HEK293 (cell line): Measurements from ENCODE around the gene TEX14.
A peak's percentile ranks its signal among the peaks of the same experiment; 100 is the strongest.

Experiments used
- CTCF ChIA-PET: fragments of 350-600 bp; formaldehyde crosslinking; extraction: SDS; loops from one replicate; lab custom pipeline; 2021; ENCODE audit warnings: antibody characterized with exemption; lab: Yijun Ruan, JAX
- POLR2A ChIA-PET: fragments of 300-600 bp; formaldehyde crosslinking; extraction: SDS; loops from one replicate; lab custom pipeline; 2020; ENCODE audit warnings: antibody characterized with exemption, inconsistent platforms; lab: Yijun Ruan, JAX
- H3K27ac ChIP-seq: fragments of 200-500 bp; sonication (Bioruptor generic); 2 replicates; pipeline ENCODE4 v1.5.1; 2014; ENCODE audit warnings: low read depth, low read length, control low read depth, inconsistent platforms; ENCODE audit errors: extremely low read depth
- H3K36me3 ChIP-seq, 2 experiments: fragments of 200-500 bp in 1 of 2; sonication (Bioruptor generic) in 1 of 2; 1 replicate in 1 of 2; 2 replicates in 1 of 2; pipeline ENCODE4 v1.5.1; 2014 to 2017; ENCODE audit warnings: inconsistent platforms in 2 of 2, low read length in 2 of 2; ENCODE audit not compliant: control insufficient read depth in 2 of 2, insufficient read depth in 1 of 2
- H3K4me1 ChIP-seq: fragments of 200-500 bp; sonication (Bioruptor generic); 2 replicates; pipeline ENCODE4 v1.5.1; 2014; ENCODE audit warnings: mild to moderate bottlenecking, low read length, inconsistent platforms; ENCODE audit not compliant: control insufficient read depth, insufficient read depth
- H3K4me3 ChIP-seq: 2 replicates; pipeline ENCODE4 v1.5.1; 2011; ENCODE audit warnings: low read depth, mild to moderate bottlenecking, control low read depth, low read length, moderate library complexity
- H3K9me3 ChIP-seq: fragments of 200-500 bp; sonication (Bioruptor generic); 2 replicates; pipeline ENCODE4 v1.5.1; 2014; ENCODE audit warnings: low read depth, low read length, inconsistent platforms; ENCODE audit not compliant: control insufficient read depth, insufficient read depth
- BCL11A ChIP-seq: fragments of 450-650 bp; formaldehyde crosslinking; IDR thresholded peaks from 2 replicates; pipeline ENCODE4 v1.5.1; 2016; ENCODE audit warnings: low read depth, missing biosample characterization, missing genetic modification characterization
- CTCF ChIP-seq: fragments of 450-650 bp; formaldehyde crosslinking; IDR thresholded peaks from 2 replicates; pipeline ENCODE4 v1.5.1; 2016; ENCODE audit warnings: missing biosample characterization, missing genetic modification characterization
- EGR2 ChIP-seq: fragments of 450-650 bp; formaldehyde crosslinking; IDR thresholded peaks from 2 replicates; pipeline ENCODE4 v1.5.1; 2016; ENCODE audit warnings: low read depth, missing biosample characterization, missing genetic modification characterization
- KLF1 ChIP-seq: fragments of 450-650 bp; formaldehyde crosslinking; IDR thresholded peaks from 2 replicates; pipeline ENCODE4 v1.5.1; 2016; ENCODE audit warnings: missing biosample characterization, missing genetic modification characterization
- KLF9 ChIP-seq: fragments of 450-650 bp; formaldehyde crosslinking; IDR thresholded peaks from 2 replicates; pipeline ENCODE4 v1.5.1; 2016; ENCODE audit warnings: missing biosample characterization, missing genetic modification characterization, low read depth
- PRDM10 ChIP-seq: fragments of 450-650 bp; formaldehyde crosslinking; IDR thresholded peaks from 2 replicates; pipeline ENCODE4 v1.5.1; 2016; ENCODE audit warnings: missing biosample characterization, missing genetic modification characterization
- PRDM4 ChIP-seq: fragments of 450-650 bp; formaldehyde crosslinking; IDR thresholded peaks from 2 replicates; pipeline ENCODE4 v1.5.1; 2017; ENCODE audit warnings: missing biosample characterization, missing genetic modification characterization
- ZBTB17 ChIP-seq: fragments of 450-650 bp; formaldehyde crosslinking; IDR thresholded peaks from 2 replicates; pipeline ENCODE4 v1.5.1; 2016; ENCODE audit warnings: missing biosample characterization, missing genetic modification characterization
- ZBTB20 ChIP-seq: fragments of 450-650 bp; formaldehyde crosslinking; IDR thresholded peaks from 2 replicates; pipeline ENCODE4 v1.5.1; 2016; ENCODE audit warnings: missing biosample characterization, missing genetic modification characterization
- ZFHX2 ChIP-seq: fragments of 450-650 bp; formaldehyde crosslinking; conservative IDR thresholded peaks from 2 replicates; pipeline ENCODE4 v1.5.1; 2016; ENCODE audit warnings: missing biosample characterization, missing genetic modification characterization
- ZNF132 ChIP-seq: fragments of 450-650 bp; formaldehyde crosslinking; IDR thresholded peaks from 2 replicates; pipeline ENCODE4 v1.5.1; 2017; ENCODE audit warnings: missing biosample characterization, missing genetic modification characterization, borderline replicate concordance
- ZNF155 ChIP-seq: fragments of 450-650 bp; formaldehyde crosslinking; IDR thresholded peaks from 2 replicates; pipeline ENCODE4 v1.5.1; 2016; ENCODE audit warnings: missing biosample characterization, missing genetic modification characterization
- ZNF184 ChIP-seq: fragments of 450-650 bp; IDR thresholded peaks from 2 replicates; pipeline ENCODE4 v1.5.1; 2018; ENCODE audit warnings: missing biosample characterization, mild to moderate bottlenecking, missing genetic modification characterization
- ZNF24 ChIP-seq: fragments of 450-650 bp; formaldehyde crosslinking; IDR thresholded peaks from 2 replicates; pipeline ENCODE4 v1.5.1; 2016; ENCODE audit warnings: missing biosample characterization, missing genetic modification characterization
- ZNF324 ChIP-seq: fragments of 450-650 bp; formaldehyde crosslinking; IDR thresholded peaks from 2 replicates; pipeline ENCODE4 v1.5.1; 2016; ENCODE audit warnings: missing biosample characterization, missing genetic modification characterization
- ZNF341 ChIP-seq: fragments of 450-650 bp; formaldehyde crosslinking; IDR thresholded peaks from 2 replicates; pipeline ENCODE4; 2016; ENCODE audit warnings: low read depth, missing biosample characterization, missing genetic modification characterization
- ZNF366 ChIP-seq: fragments of 450-650 bp; formaldehyde crosslinking; conservative IDR thresholded peaks from 2 replicates; pipeline ENCODE4 v1.5.1; 2016; ENCODE audit warnings: missing biosample characterization, missing genetic modification characterization
- ZNF391 ChIP-seq: fragments of 450-650 bp; formaldehyde crosslinking; IDR thresholded peaks from 2 replicates; pipeline ENCODE4 v1.5.1; 2016; ENCODE audit warnings: low read depth, missing biosample characterization, missing genetic modification characterization, borderline replicate concordance
- ZNF433 ChIP-seq: fragments of 450-650 bp; formaldehyde crosslinking; IDR thresholded peaks from 2 replicates; pipeline ENCODE4 v1.5.1; 2016; ENCODE audit warnings: missing biosample characterization, missing genetic modification characterization, low read depth
- ZNF580 ChIP-seq: fragments of 450-650 bp; formaldehyde crosslinking; IDR thresholded peaks from 2 replicates; pipeline ENCODE4 v1.5.1; 2016; ENCODE audit warnings: missing biosample characterization, missing genetic modification characterization
- ZNF660 ChIP-seq: fragments of 450-650 bp; IDR thresholded peaks from 2 replicates; pipeline ENCODE4 v1.5.1; 2018; ENCODE audit warnings: missing biosample characterization, mild to moderate bottlenecking, missing genetic modification characterization
- ZNF701 ChIP-seq: fragments of 450-650 bp; formaldehyde crosslinking; IDR thresholded peaks from 2 replicates; pipeline ENCODE4 v1.5.1; 2016; ENCODE audit warnings: missing biosample characterization, missing genetic modification characterization
- ZNF747 ChIP-seq: fragments of 450-650 bp; formaldehyde crosslinking; IDR thresholded peaks from 2 replicates; pipeline ENCODE4 v1.5.1; 2016; ENCODE audit warnings: missing biosample characterization, missing genetic modification characterization

Gene TEX14

GRCh38 chr17:58577696-58578095, 114.1 kb downstream of the TEX14 start:
- Histone ChIP-seq H3K36me3 (no peaks in the 10 kb centered on the region), H3K27ac (no peak overlapping the region), H3K4me3 (no peak overlapping the region), H3K4me1 (peaks cover 3% of the 10 kb centered on the region; the same call in 1 of the 2 replicates), H3K9me3 (no peaks in the 10 kb centered on the region)
- POLR2A ChIA-PET = interaction anchor here (1.1 kb wide), 1 partner anchor 54 kb away, joined by 3 read pairs; no protein-coding TSS in a partner anchor
- TF ChIP-seq ZBTB20 (tag by site-specific recombination) (0 out of 2 replicates have a peak, but pooled peaks have one; percentile 10), ZNF747 (tag by site-specific recombination) (no peak), PRDM10 (0 out of 2 replicates have a peak, but pooled peaks have one; percentile 10), CTCF (tag by site-specific recombination) (peak; percentile 52; the same call in 1 of the 2 replicates), BCL11A (tag by site-specific recombination) (no peak), ZFHX2 (peak; percentile 94), ZNF324 (tag by site-specific recombination) (no peak), EGR2 (tag by site-specific recombination) (peak; percentile 90), KLF9 (peak; percentile 85)
- CTCF ChIA-PET = interaction anchor here (0.6 to 8.5 kb wide), 46 partner anchors 9 to 828 kb away, joined by 3 to 79 read pairs (median 6); partner anchors contain the start of genes RAD51C and TEX14

- Histone ChIP-seq H3K27ac (no peak overlapping the region), H3K36me3 (no peaks in the 10 kb centered on the region), H3K9me3 (no peaks in the 10 kb centered on the region), H3K4me1 (peaks cover 3% of the 10 kb centered on the region; the same call in 1 of the 2 replicates)
- TF ChIP-seq ZNF580 (tag by site-specific recombination) (no peak), ZNF660 (tag by site-specific recombination) (0 out of 2 replicates have a peak, but pooled peaks have one; percentile 11), ZNF366 (tag by site-specific recombination) (peak; percentile 67)
- TF ChIP-seq, all 188 proteins: peak for 2
- ChIA-PET CTCF (interaction anchor here (0.6 to 8.5 kb wide), 38 partner anchors 10 to 983 kb away, joined by 3 to 79 read pairs (median 6); partner anchors contain the start of genes RAD51C and TEX14), POLR2A (no interaction called here)
- no peak overlapping the region for H3K4me3 ChIP-seq
Measured at GRCh38 chr17:58576679-58577367, 115.0 kb downstream of the TEX14 start.

- ChIA-PET CTCF (interaction anchor here (0.6 to 8.5 kb wide), 4 partner anchors 11 to 152 kb away, joined by 4 to 79 read pairs (median 4); no protein-coding TSS in a partner anchor), POLR2A (interaction anchor here (0.6 to 0.7 kb wide), 2 partner anchors 285 to 996 kb away, joined by 4 to 5 read pairs; no protein-coding TSS in a partner anchor)
- Histone ChIP-seq H3K4me3 (no peak overlapping the region), H3K9me3 (no peaks in the 10 kb centered on the region), H3K36me3 (peaks cover 0 to 2% of the 10 kb centered on the region in 2 experiments; a peak in 1 of 3 replicates), H3K4me1 (peaks cover 3% of the 10 kb centered on the region; the same call in 1 of the 2 replicates), H3K27ac (no peak overlapping the region)
- TF ChIP-seq PRDM4 (tag by site-specific recombination) = no peak
- no peak for TF ChIP-seq ZNF24 (tag by site-specific recombination)
- no peak for TF ChIP-seq ZNF391
- TF ChIP-seq KLF1 (tag by site-specific recombination) = no peak
- no peak for TF ChIP-seq ZNF184
- TF ChIP-seq ZNF341 (tag by site-specific recombination) = no peak
- no peak for TF ChIP-seq ZNF701 (tag by site-specific recombination)
- TF ChIP-seq ZNF132 (tag by site-specific recombination) = no peak
- TF ChIP-seq ZNF433 (tag by site-specific recombination) = no peak
- TF ChIP-seq ZBTB17 (tag by site-specific recombination) = no peak
- no peak for TF ChIP-seq ZNF155
Measured at GRCh38 chr17:58575511-58575910, 116.3 kb downstream of the TEX14 start.
